HepG2 (cell line): ENCODE measurements around the gene RAB34. TPM values are rescaled to one million over a fixed set of nuclear protein-coding genes. Genes with fewer than 3 reads are reported as not detected.

Experiments
- CHD4 ChIP-seq: fragments of 200-600 bp; sonication (generic); IDR thresholded peaks from 2 replicates; pipeline ENCODE4 v1.7.0; 2017; ENCODE audit warnings: mild to moderate bottlenecking, low read length, borderline replicate concordance
- FOSL1 ChIP-seq: sonication (generic); formaldehyde crosslinking; IDR thresholded peaks from 2 replicates; pipeline ENCODE4 v1.9.0; 2021; ENCODE audit warnings: missing genetic modification reagents, borderline replicate concordance
- FOXK1 ChIP-seq: sonication (generic); formaldehyde crosslinking; IDR thresholded peaks from 2 replicates; pipeline ENCODE4 v1.4.0; 2020; ENCODE audit warnings: low read depth, missing genetic modification reagents, borderline replicate concordance
- FOXK2 ChIP-seq: fragments of 450-650 bp; IDR thresholded peaks from 2 replicates; pipeline ENCODE4 v1.6.1; 2016
- FOXM1 ChIP-seq: sonication (generic); formaldehyde crosslinking; IDR thresholded peaks from 2 replicates; pipeline ENCODE4 v1.5.0; 2020; ENCODE audit warnings: missing genetic modification reagents
- KLF15 ChIP-seq: sonication (generic); formaldehyde crosslinking; IDR thresholded peaks from 2 replicates; pipeline ENCODE4 v1.8.1; 2023; ENCODE audit warnings: borderline replicate concordance, mild to moderate bottlenecking, inconsistent platforms, missing genetic modification reagents, mixed read lengths
- RERE ChIP-seq: IDR thresholded peaks from 2 replicates; pipeline ENCODE4 v1.6.1; 2016; ENCODE audit warnings: low read depth, missing genetic modification reagents, missing compliant biosample characterization
- SMAD9 ChIP-seq: sonication (generic); formaldehyde crosslinking; IDR thresholded peaks from 2 replicates; pipeline ENCODE4 v1.5.1; 2020; ENCODE audit warnings: mild to moderate bottlenecking, missing genetic modification reagents
- ZBED4 ChIP-seq: sonication (generic); formaldehyde crosslinking; IDR thresholded peaks from 2 replicates; pipeline ENCODE4 v1.4.0; 2020; ENCODE audit warnings: missing genetic modification reagents, borderline replicate concordance
- ZNF17 ChIP-seq: sonication (generic); formaldehyde crosslinking; IDR thresholded peaks from 2 replicates; pipeline ENCODE4 v1.5.0; 2020; ENCODE audit warnings: mild to moderate bottlenecking, missing genetic modification reagents
- ZNF264 ChIP-seq: sonication (generic); formaldehyde crosslinking; IDR thresholded peaks from 2 replicates; pipeline ENCODE4 v1.4.0; 2020; ENCODE audit warnings: missing genetic modification reagents
- ZNF543 ChIP-seq: sonication (generic); formaldehyde crosslinking; IDR thresholded peaks from 2 replicates; pipeline ENCODE4 v1.4.0; 2020; ENCODE audit warnings: mild to moderate bottlenecking, missing genetic modification reagents
- ZNF704 ChIP-seq: sonication (generic); formaldehyde crosslinking; IDR thresholded peaks from 2 replicates; pipeline ENCODE4 v1.8.1; 2023; ENCODE audit warnings: mild to moderate bottlenecking, inconsistent platforms, moderate library complexity, missing genetic modification reagents, borderline replicate concordance
- ZNF800 ChIP-seq: sonication (generic); formaldehyde crosslinking; IDR thresholded peaks from 2 replicates; pipeline ENCODE4 v1.4.0; 2020; ENCODE audit warnings: missing genetic modification reagents
- polyA plus RNA-seq, 8 experiments: library from polyadenylated mRNA; depleted of rRNA in 3 of 8; stranded (reverse) in 7 of 8; unstranded in 1 of 8; fragments of >200 nt; fragmentation: Illumina TruSeq in 4 of 8; extraction: Trizol in 4 of 8; gene quantifications; 2 replicates each; pipeline versions ENCODE4 v1.2.1 to v1.2.3, GENCODE V29; 2011 to 2016; ENCODE audit warnings: low read depth in 4 of 8, missing spikeins in 1 of 8, mixed read lengths in 1 of 8; ENCODE audit not compliant: insufficient read depth in 1 of 8
- total RNA-seq, 5 experiments: library from RNA; depleted of rRNA; stranded (reverse); fragments of >200 nt; fragmentation: Illumina TruSeq; extraction: Trizol; gene quantifications; 2 replicates each; pipeline ENCODE4 v1.2.3, GENCODE V29; 2016; ENCODE audit warnings: low read depth in 1 of 5
- TF ChIP-seq, protein P1 (sequence below): sonication (generic); formaldehyde crosslinking; IDR thresholded peaks from 2 replicates; pipeline ENCODE4 v1.4.0; 2020; ENCODE audit warnings: mild to moderate bottlenecking, missing genetic modification reagents

Gene RAB34
- total and polyA plus RNA-seq, 2 of the 13 experiments (the other 11 are each of a cell fraction or from before 2014, with no cell fraction given), result 0.49 TPM; not detected in 1

DNA sequence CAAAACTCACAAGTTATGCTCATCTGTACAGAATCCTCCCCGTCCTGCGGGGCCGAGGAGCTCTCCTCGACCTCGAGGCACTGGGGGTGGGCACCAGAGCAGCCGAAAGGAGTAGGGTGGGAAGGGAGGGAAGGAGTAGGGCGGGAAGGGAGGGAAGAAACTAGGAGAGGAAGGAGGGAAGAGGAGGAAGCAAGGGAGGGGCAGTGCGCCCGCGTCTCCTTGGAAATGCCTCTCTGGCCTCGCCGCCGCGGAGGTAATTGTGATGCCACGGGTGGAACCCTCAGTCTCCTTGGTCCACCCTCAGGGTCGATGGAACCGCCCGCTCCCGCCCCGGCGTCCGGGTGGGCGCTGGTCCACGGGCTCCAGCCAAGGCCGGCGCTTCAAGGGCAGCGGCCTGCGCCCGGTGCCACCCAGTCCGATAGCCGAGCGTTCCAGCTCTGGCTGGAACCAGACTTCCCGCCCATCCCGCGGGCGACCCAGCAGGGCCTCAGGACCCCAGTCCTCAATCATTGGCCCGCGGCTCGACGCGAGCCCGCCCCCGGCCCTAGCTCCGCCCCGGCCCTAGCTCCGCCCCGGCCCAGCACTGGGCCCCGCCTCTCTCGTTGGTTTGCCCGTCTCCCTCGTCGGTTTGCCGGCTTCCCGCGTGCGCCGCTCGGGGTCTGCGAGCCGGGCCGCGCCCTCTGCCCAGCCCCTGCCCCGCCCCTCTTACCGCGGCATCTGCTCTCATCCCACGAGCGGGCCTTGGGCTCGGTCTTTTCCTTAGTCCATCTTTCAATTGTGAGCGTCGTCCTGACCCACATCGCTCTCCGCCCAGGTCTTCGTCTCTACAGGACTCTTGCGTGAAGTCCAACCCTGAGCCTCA is 6.6 kb downstream of the RAB34 start (continued):
- TF ChIP-seq RERE (CRISPR knock-in tag) (no peak), ZNF704 (CRISPR knock-in tag) (no peak), ZNF543 (no peak), KLF15 (CRISPR knock-in tag) (no peak; the same call in 1 of the 2 replicates), FOXK2 (no peak), ZNF17 (CRISPR knock-in tag) (no peak), FOXM1 (0 out of 2 replicates have a peak, but pooled peaks have one; percentile 17), ZNF800 (peak; percentile 51; the same call in 1 of the 2 replicates), ZBED4 (CRISPR knock-in tag) (peak; percentile 34; the same call in 1 of the 2 replicates), SMAD9 (0 out of 2 replicates have a peak, but pooled peaks have one; percentile 63), FOXK1 (CRISPR knock-in tag) (no peak), CHD4 (no peak), FOSL1 (no peak), ZNF264 (CRISPR knock-in tag) (0 out of 2 replicates have a peak, but pooled peaks have one; percentile 13)
- TF ChIP-seq, protein P1, sequence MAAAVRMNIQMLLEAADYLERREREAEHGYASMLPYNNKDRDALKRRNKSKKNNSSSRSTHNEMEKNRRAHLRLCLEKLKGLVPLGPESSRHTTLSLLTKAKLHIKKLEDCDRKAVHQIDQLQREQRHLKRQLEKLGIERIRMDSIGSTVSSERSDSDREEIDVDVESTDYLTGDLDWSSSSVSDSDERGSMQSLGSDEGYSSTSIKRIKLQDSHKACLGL, result 0 out of 2 replicates have a peak, but pooled peaks have one; percentile 69
